DLD1 (cell line): ENCODE data around the gene GPC5.

Source experiments
- in situ Hi-C: cut with HindIII; loops from 2 replicates; pipeline ENCODE4 v1.10.0; 2017; ENCODE audit warnings: low sequenced_read_pairs

Gene GPC5

GRCh38 chr13:91934354-91934753, 535.9 kb downstream of the GPC5 start:
- in situ Hi-C loops, result no loop called here

GRCh38 chr13:91946498-91947070, 548.2 kb downstream of the GPC5 start:
- in situ Hi-C loops, result no loop called here

DNA sequence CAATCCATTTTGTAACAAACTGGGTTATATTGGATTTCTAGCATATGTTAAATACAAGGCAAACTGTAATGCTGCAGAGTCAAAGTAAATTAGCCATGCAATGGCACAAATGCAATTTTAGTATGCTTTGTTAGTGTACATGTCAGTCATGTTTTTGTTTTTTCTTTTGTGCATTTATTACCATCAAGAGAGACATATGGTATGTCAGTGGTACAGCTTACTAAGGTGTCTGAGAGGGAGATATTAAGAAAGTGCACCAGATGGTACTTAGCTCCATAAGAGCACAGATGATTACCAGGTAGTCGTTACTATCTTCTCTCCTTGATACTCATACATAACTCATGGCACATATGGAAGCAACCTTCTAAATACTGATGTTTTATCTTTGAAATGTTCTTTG, 550.3 kb downstream of the GPC5 start:
- in situ Hi-C loops, result no loop called here

- in situ Hi-C loops, result no loop called here
These were observed 552.4 kb downstream of the GPC5 start for GRCh38 chr13:91950803-91951202.

DNA sequence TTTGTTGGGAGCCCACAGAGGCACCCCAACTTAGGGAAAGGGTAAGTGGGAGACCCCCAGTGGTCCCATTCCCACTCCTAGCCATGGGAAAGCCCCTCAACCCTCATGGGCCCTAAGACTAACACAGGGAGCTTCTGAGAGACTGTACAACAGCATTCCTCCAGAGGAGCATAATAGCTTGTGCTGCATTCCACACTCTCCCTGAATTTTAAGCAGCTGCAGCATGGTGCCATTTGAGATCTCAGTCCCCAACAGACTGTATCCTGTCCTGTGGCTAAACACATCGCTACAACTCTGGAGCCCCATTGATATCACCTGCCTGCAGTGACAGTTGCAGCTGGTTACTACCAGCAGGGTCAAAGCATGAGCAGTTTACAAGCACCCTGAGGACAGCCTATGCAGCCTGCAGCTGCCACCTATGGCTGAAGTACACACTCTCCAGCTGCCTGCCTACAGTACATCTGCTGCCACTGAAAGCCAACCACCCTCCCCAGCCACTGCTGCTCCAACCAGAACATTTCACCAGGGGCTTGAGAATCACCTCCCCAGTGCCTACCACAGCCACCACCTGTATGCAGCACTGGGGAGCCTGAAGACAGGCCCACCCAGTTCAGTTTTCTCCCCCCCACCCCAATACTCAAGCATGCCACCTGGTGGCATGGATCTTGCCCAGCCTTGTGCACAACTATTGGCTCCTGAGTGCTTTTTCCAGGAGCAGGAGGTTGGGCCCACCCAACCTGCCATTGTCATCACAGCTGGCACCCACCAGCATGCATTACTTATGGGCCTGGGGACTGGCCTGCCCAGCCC, 557.3 kb downstream of the GPC5 start:
- in situ Hi-C loops, result no loop called here

GRCh38 chr13:91960947-91961346, 562.5 kb downstream of the GPC5 start:
- in situ Hi-C loops, result no loop called here

GRCh38 chr13:91962946-91963345, 564.5 kb downstream of the GPC5 start:
- in situ Hi-C loops, result no loop called here

DNA sequence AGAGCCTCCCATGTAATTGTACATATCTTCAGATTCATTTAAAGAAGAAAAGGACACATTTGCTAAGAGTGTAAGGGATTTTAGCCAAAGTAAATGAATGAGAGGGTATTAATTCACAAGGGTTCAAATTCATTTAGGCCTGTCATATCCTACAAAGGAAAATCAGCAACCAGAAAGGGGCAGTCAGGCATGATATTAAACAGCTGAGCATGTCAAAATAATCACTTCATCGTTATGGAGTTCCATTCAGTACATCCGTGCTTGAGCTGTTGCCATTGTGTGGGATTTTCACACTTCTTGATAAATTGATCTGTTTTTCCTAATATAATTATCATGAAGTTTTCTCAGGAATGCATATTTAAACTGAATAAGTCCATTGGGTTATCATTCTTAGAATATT, 567.1 kb downstream of the GPC5 start:
- in situ Hi-C loops, result no loop called here

DNA sequence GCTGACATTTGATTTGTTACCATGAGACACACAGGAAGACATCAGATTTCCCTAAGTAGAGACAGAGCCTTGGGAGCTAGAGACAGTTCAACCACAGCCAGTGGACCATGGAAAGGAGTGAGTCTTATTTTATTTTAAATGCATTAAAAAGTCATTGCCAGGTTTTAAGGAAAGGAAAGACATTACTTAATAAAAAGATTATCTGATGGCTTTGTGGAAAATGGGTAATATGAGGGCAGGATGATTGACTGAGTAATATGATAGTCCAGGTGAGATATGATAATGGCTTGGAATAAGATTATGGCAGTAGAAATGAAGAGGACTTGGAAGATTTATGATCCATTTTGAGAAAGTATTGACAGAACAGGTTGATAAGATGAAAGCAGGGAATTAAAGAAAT, 580.1 kb downstream of the GPC5 start:
- in situ Hi-C loops, result no loop called here

- in situ Hi-C loops, result no loop called here
These were observed 588.5 kb downstream of the GPC5 start for GRCh38 chr13:91986761-91987483.

DNA sequence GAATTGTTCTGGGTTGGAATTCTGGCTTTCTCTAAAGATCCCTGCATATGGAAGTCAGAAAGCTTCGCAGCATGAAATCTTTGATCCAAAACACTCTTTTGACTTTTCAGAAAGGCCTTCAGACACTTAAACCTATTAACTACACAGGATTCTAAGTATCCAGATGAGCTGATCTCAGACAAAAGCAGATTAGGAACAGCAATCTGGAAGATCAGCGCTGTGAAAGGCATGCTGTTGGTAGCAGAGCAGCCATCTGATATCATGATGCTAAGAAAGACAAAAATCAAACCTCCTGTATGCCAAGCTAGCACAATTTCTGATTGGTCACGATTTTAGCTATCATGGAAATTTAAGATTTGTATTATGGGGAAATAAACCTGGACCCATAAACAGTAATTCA, 589.9 kb downstream of the GPC5 start:
- in situ Hi-C loops, result no loop called here

DNA sequence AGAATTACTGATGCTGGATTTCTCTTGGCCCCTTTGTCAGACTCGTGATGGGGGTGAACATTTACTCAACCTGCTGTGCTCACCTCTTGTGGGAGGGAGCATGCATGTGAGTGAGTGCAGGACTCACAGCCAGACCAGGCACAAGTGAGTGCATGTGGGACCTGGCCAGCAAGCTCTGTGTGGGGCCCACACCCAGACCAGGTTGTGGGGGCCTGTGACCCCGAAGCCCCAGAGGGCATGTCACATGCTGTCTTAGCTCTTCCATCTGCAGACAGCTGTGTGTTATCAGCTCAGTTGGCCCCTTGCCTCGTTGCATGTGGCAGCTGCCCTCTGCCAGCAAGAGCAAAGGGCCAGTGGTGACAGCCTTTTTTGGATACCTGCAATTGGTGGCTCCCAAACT, 614.4 kb downstream of the GPC5 start:
- in situ Hi-C loops, result no loop called here

GRCh38 chr13:92017737-92018136, 619.3 kb downstream of the GPC5 start:
- in situ Hi-C loops, result no loop called here

DNA sequence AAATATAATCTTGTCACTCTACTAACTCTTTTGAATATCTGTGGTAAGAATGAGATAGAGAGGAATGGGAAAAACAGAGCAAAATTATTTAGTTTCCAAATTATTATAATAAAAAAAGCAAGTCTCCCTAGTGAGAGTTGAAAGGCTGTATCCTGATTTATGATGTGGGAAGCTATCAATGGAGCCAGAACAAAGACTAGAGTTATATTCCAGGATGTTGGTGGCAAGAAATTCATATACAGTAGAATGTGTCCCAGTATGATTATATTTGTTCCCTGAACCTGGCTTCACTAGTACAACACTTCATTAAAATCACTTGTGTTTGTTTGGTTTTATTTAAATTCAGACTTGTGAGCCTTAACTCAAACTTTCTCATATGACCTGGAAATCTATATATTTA, 630.3 kb downstream of the GPC5 start:
- in situ Hi-C loops, result no loop called here

GRCh38 chr13:92029641-92030040, 631.2 kb downstream of the GPC5 start:
- in situ Hi-C loops, result no loop called here

GRCh38 chr13:92038905-92039304, 640.5 kb downstream of the GPC5 start:
- in situ Hi-C loops, result no loop called here

DNA sequence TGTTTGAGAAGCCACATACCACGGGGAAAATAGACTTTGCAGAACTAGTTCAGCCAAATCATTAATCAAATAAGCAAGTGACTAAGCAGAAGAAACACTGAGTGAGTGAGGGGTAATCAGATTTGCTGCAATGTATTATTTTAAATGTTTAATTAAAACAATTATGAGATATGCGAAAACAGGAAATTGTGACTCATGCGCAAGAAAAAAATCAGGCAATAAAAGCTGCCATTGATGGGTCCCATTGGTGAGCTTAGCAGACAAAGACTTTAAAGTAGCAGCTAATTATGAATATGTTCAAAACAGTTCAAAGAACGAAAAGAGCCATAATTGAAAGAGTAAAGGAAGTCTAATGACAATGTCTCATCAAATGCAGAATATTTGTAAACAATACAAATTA, 644.1 kb downstream of the GPC5 start:
- in situ Hi-C loops, result no loop called here

- in situ Hi-C loops, result no loop called here
These were observed 645.9 kb downstream of the GPC5 start for GRCh38 chr13:92044351-92044750.

GRCh38 chr13:92054389-92054788, 656.0 kb downstream of the GPC5 start:
- in situ Hi-C loops, result no loop called here

DNA sequence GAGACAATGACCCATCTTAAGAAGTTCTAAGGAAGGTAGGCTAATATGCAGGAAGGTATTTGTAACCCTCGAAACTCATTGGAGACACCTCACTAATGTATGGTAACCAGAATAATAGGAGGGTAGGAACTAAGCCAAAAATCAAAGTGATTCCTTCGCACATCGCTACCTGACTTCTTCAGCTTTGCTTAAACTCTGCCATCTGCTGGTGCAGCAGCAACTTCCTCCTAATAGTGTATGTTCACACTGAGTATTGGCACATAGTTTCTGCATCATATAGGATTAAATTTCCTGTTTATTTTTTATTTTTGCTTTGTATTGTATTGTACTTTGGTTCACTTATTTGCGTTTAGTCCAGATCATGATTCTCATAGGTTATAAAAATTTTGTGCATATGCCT, 676.2 kb downstream of the GPC5 start:
- in situ Hi-C loops, result no loop called here

- in situ Hi-C loops, result no loop called here
These were observed 699.0 kb downstream of the GPC5 start for GRCh38 chr13:92097337-92097903.

GRCh38 chr13:92101801-92102200, 703.4 kb downstream of the GPC5 start:
- in situ Hi-C loops, result no loop called here
